GM21390 (cell line): ENCODE results near the gene MAD1L1.

Experiments used
- ATAC-seq: cut with Tn5 transposase; IDR thresholded peaks from one replicate; pipeline ENCODE4 v1.9.1; 2021; ENCODE audit not compliant: unreplicated experiment

Gene MAD1L1

DNA sequence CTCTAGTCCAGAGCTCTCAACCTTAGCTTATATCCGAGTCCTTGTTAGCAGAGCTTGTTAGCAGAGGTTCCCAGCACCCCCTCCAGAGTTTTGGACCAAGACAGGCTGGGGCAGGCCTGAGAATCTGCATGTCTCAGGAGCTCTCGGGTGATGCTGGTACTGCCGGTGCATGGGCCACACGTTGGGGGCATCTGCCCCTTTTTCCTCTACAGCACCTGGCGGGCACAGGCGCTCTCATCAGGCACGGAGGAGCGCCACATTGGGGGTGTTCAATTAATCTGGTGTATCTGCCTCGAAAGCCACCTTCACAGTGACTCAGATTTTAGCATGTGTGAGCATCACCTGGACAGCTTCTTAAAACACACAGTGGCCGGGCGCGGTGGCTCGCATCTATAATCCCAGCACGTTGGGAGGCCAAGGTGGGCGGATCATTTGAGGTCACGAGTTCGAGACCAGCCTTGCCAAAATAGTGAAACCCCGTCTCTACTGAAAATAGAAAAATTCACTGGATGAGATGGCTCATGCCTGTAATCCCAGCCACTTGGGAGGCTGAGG is 445.0 kb downstream of the MAD1L1 start:
- no peak for ATAC-seq

GRCh38 chr7:1787241-1787640 is 445.5 kb downstream of the MAD1L1 start:
- no peak for ATAC-seq

- ATAC-seq: no peak
Measured at GRCh38 chr7:1785839-1786238, 446.9 kb downstream of the MAD1L1 start.

DNA sequence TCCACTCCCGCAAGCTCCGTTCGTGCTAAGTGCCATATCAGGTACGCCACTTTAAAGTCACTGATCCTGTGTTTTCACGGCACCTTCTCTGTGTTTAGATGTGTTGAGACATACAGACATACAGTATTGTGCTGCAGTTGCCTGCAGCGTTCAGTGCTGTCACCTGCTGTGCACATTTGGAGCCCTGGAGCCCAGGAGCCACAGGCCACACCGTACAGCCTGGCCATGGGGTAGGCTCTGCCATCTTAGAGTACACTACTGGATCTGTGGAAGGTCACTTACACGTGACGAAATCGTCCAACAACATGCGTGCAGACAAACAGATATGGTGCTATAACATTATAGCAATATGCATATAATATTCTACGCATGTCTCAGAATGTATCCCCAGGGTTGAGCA is 451.4 kb downstream of the MAD1L1 start:
- ATAC-seq: no peak

DNA sequence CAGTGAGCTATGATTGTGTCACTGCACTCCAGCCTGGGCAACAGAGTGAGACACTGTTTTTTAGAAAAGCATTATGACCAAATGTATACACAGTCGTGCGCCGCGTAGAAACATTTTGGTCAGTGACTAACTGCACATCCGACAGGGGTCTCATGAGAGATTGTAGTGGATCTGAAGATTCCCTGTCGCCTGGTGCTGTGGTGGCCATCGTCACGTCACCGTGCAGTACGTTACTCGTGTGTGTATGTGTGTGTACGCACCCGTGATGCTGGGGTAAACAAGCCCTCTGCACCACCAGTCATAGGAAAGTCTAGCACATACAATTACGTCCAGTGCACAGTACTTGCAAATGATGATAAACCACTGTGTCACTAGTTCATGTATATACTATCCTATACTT is 453.3 kb downstream of the MAD1L1 start:
- ATAC-seq: no peak

GRCh38 chr7:1777122-1777521 is 455.6 kb downstream of the MAD1L1 start:
- no peak for ATAC-seq

DNA sequence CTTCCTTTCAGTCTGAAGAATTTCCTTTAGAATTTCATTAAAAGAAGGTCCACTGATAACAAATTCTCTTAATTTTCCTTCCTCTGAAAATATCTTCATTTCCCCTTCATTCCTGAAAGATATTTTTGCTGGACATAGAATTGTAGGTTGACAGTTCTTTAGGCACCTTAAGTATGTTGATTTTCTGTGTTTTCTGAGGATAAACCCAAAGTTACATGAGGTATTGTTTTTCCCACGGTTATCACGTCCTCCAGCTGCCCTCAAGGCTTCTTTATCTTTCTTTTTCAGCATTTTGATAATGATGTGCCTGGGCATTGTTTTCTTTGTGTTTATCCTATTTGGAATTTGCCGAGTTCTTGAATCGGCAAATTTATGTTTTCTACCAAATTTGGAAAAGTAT is 457.4 kb downstream of the MAD1L1 start:
- no peak for ATAC-seq

DNA sequence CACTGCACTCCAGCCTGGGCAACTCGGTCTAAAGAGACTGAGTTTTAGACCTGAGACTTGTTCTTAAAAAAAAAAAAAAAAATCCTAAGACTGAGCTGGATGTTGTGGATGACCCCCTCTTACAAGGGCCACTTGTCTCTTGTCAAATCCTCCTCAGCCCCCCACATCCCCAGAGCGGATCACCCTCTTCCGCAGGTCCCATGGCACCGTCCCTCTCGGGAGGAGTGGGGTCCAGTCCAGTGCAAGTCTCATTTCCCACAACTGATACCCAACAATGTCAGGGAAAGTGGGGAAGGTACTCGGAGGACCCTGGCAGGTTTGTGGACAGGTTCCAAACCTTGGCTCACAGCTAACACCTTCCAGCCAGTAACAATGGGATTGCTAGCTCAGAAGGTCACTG is 462.4 kb downstream of the MAD1L1 start:
- no peak for ATAC-seq

DNA sequence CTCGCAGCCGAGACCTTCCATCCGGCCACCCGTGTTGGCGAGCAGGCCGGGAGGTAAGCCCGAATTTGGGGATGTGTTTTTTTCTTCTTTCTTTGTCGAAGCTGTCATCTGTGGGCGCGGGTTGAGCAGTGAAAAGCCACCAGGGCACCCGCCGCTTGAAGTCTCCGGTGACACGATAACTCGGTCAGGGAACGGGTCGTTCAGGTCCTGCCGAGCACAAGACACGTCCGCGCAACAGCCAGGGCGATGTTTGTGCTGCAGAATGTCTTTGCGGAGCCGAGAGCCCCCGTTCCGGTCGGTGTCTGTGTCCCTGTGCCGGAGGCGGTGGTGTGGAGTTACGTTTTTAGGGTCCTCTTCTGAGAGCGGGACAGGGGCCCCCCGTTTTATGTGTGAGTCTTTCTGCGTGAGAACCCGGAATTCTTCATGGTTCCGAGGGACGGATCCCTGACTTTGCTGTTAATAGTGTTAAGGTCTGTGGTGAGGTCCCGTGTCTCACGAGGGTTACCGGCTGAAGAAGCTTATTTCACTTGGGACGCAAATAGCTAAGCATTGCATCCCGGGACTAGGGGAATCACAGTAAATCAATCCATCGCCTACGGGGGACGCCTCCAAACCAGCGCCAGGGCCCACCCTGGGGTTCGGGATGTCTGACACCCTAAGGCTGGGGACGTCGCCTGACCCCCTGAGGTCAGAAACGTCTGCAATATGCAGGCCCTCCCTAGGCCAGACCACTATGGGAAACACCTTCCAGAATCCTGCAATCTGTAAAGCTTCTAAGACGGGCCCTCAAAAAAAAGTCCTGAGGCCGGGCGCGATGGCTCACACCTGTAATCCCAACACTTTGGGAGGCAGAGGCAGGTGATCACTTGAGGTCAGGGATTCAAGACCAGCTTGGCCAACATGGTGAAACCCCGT is 463.2 kb downstream of the MAD1L1 start:
- no peak for ATAC-seq

DNA sequence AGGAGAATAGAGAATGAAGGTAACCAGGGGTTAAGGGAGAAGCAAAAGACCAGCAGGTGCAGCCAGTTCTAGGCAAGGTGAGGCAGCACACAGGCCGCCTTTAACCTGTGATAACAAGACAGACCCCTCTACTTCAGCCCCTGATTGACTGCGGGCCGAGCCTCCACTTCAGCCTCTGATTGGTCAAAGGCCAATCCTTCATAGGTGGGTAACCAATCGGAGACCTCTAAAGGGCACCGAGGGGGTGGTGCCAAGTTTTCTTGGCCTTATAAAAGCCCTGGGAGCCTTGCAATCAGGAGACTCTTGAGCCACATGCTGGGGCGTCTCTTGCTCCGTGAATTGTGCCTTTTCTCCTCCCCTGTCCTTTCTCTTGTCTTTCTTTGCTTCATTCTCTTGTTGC is 463.9 kb downstream of the MAD1L1 start:
- ATAC-seq: no peak

- no peak for ATAC-seq
Measured at GRCh38 chr7:1767524-1767923, 465.2 kb downstream of the MAD1L1 start.
